H9 (cell line): ENCODE measurements around the gene PEX1. TPM values are rescaled to one million over a fixed set of nuclear protein-coding genes. Genes with fewer than 3 reads are reported as not detected.
"Not testable (repeated sequence)": the region's sequence is repeated elsewhere in the genome, so short reads cannot be mapped to it uniquely, and the experiment has no call there.

Source experiments
- DNase-seq: peaks from one replicate; pipeline ENCODE4 v3.0.0-alpha.2; 2017
- H2AFZ ChIP-seq: one replicate; pipeline ENCODE4 v1.6.1; 2013; ENCODE audit warnings: mild to moderate bottlenecking, low read length, control low read depth, moderate library complexity
- H2AK5ac ChIP-seq: 2 replicates; pipeline ENCODE4 v1.6.1; 2013; ENCODE audit warnings: low read length, control low read depth, mixed read lengths; ENCODE audit not compliant: insufficient read length
- H2BK120ac ChIP-seq: one replicate; pipeline ENCODE4 v1.6.1; 2013; ENCODE audit warnings: low read depth, mild to moderate bottlenecking, low read length, control low read depth, inconsistent platforms; ENCODE audit not compliant: poor library complexity, severe bottlenecking
- H2BK12ac ChIP-seq: 2 replicates; pipeline ENCODE4 v1.6.1; 2013; ENCODE audit warnings: low read length, control low read depth, mixed read lengths, low read depth; ENCODE audit not compliant: insufficient read length
- H2BK15ac ChIP-seq: 2 replicates; pipeline ENCODE4 v1.6.1; 2013; ENCODE audit warnings: low read depth, low read length, control low read depth
- H2BK20ac ChIP-seq: one replicate; pipeline ENCODE4 v1.6.1; 2013; ENCODE audit warnings: low read depth, mild to moderate bottlenecking, low read length, control low read depth, inconsistent platforms; ENCODE audit not compliant: poor library complexity, severe bottlenecking
- H2BK5ac ChIP-seq: 2 replicates; pipeline ENCODE4 v1.6.1; 2013; ENCODE audit warnings: low read length, control low read depth, mixed read lengths; ENCODE audit not compliant: insufficient read length
- H3K14ac ChIP-seq: 2 replicates; pipeline ENCODE4 v1.6.1; 2013; ENCODE audit warnings: low read length, control low read depth; ENCODE audit not compliant: insufficient read depth
- H3K18ac ChIP-seq: 2 replicates; pipeline ENCODE4 v1.6.1; 2013; ENCODE audit warnings: low read depth, mild to moderate bottlenecking, mixed read lengths, low read length, control low read depth; ENCODE audit not compliant: insufficient read length
- H3K23ac ChIP-seq: 2 replicates; pipeline ENCODE4 v1.6.1; 2013; ENCODE audit warnings: low read length, control low read depth, mixed read lengths, low read depth; ENCODE audit not compliant: insufficient read length
- H3K23me2 ChIP-seq: 2 replicates; pipeline ENCODE4 v1.6.1; 2013; ENCODE audit warnings: low read depth, mild to moderate bottlenecking, mixed read lengths, low read length, control low read depth; ENCODE audit not compliant: insufficient read length, poor library complexity, severe bottlenecking
- H3K27ac ChIP-seq: 2 replicates; pipeline ENCODE4 v1.5.1; 2013; ENCODE audit warnings: low read length, control low read depth, mixed read lengths, low read depth; ENCODE audit not compliant: insufficient read length
- H3K27me3 ChIP-seq: 2 replicates; pipeline ENCODE4 v1.6.1; 2013; ENCODE audit warnings: low read length, control low read depth, inconsistent platforms; ENCODE audit not compliant: insufficient read depth
- H3K4ac ChIP-seq: 2 replicates; pipeline ENCODE4 v1.6.1; 2013; ENCODE audit warnings: low read depth, mild to moderate bottlenecking, control low read depth, inconsistent platforms, low read length, moderate library complexity
- H3K4me1 ChIP-seq: 2 replicates; pipeline ENCODE4 v1.6.1; 2013; ENCODE audit warnings: low read length, control low read depth, inconsistent platforms; ENCODE audit not compliant: insufficient read depth
- H3K4me2 ChIP-seq: 2 replicates; pipeline ENCODE4 v1.6.1; 2013; ENCODE audit warnings: low read length, control low read depth, mixed read lengths; ENCODE audit not compliant: insufficient read length, insufficient read depth
- H3K56ac ChIP-seq: 2 replicates; pipeline ENCODE4 v1.6.1; 2013; ENCODE audit warnings: low read depth, mild to moderate bottlenecking, mixed read lengths, low read length, control low read depth; ENCODE audit not compliant: insufficient read length
- H3K79me1 ChIP-seq: 2 replicates; pipeline ENCODE4 v1.6.1; 2013; ENCODE audit warnings: low read depth, mild to moderate bottlenecking, moderate library complexity, low read length, control low read depth, inconsistent platforms; ENCODE audit not compliant: insufficient read depth, poor library complexity, severe bottlenecking
- H3K79me2 ChIP-seq: 2 replicates; pipeline ENCODE4 v1.6.1; 2013; ENCODE audit warnings: low read length, control low read depth, inconsistent platforms; ENCODE audit not compliant: insufficient read depth
- H3K9ac ChIP-seq: 2 replicates; pipeline ENCODE4 v1.6.1; 2013; ENCODE audit warnings: low read length, control low read depth, mixed read lengths; ENCODE audit not compliant: insufficient read length; ENCODE audit errors: extremely low read depth
- H3K9me3 ChIP-seq: one replicate; pipeline ENCODE4 v1.6.1; 2013; ENCODE audit warnings: low read depth, low read length, inconsistent platforms; ENCODE audit not compliant: control insufficient read depth
- H3T11ph ChIP-seq: one replicate; pipeline ENCODE4 v1.6.1; 2013; ENCODE audit warnings: mild to moderate bottlenecking, low read length, control low read depth, inconsistent platforms
- H4K20me1 ChIP-seq: one replicate; pipeline ENCODE4 v1.6.1; 2013; ENCODE audit not compliant: control insufficient read depth, insufficient read length, insufficient read depth
- H4K5ac ChIP-seq: 2 replicates; pipeline ENCODE4 v1.6.1; 2013; ENCODE audit warnings: low read depth, mild to moderate bottlenecking, mixed read lengths, low read length, control low read depth; ENCODE audit not compliant: insufficient read length
- H4K8ac ChIP-seq: replicated peaks from 2 replicates; pipeline ENCODE4 v1.6.1; 2013; ENCODE audit warnings: low read length, control low read depth, mixed read lengths, low read depth; ENCODE audit not compliant: insufficient read length
- H4K91ac ChIP-seq: 2 replicates; pipeline ENCODE4 v1.6.1; 2013; ENCODE audit warnings: low read depth, mild to moderate bottlenecking, moderate library complexity, mixed read lengths, low read length, control low read depth; ENCODE audit not compliant: insufficient read length
- H3K27ac Mint-ChIP-seq, 3 experiments: 2 replicates in 2 of 3; 3 replicates in 1 of 3; pipeline ENCODE4 v1.8.0; 2020 to 2021; ENCODE audit warnings: mixed read lengths in 3 of 3, mild to moderate bottlenecking in 1 of 3, moderate library complexity in 1 of 3
- H3K27me3 Mint-ChIP-seq: 2 replicates; pipeline ENCODE4 v1.8.0; 2021; ENCODE audit warnings: low read depth, mild to moderate bottlenecking, moderate library complexity, mixed read lengths
- H3K36me3 Mint-ChIP-seq, 3 experiments: 2 replicates in 2 of 3; 3 replicates in 1 of 3; pipeline ENCODE4 v1.8.0; 2020 to 2021; ENCODE audit warnings: low read depth in 3 of 3, mixed read lengths in 3 of 3; ENCODE audit not compliant: insufficient read depth in 1 of 3
- H3K4me1 Mint-ChIP-seq, 2 experiments: 2 replicates each; pipeline ENCODE4 v1.8.0; 2020; ENCODE audit warnings: mixed read lengths in 2 of 2
- H3K4me3 Mint-ChIP-seq, 2 experiments: 2 replicates in 1 of 2; 3 replicates in 1 of 2; pipeline ENCODE4 v1.8.0; 2020 to 2021; ENCODE audit warnings: mild to moderate bottlenecking in 2 of 2, mixed read lengths in 2 of 2, moderate library complexity in 1 of 2
- H3K9me3 Mint-ChIP-seq, 2 experiments: 2 replicates in 1 of 2; 3 replicates in 1 of 2; pipeline ENCODE4 v1.8.0; 2020; ENCODE audit warnings: mild to moderate bottlenecking in 2 of 2, mixed read lengths in 2 of 2, moderate library complexity in 1 of 2
- CTCF ChIP-seq: fragments of 200-600 bp; sonication (generic); conservative IDR thresholded peaks from 3 replicates; pipeline ENCODE4 v1.8.0; 2021; ENCODE audit warnings: antibody characterized with exemption, mild to moderate bottlenecking
- WGBS: extraction: QIAGEN DNeasy Blood & Tissue Kit; methylation state at CpG from one replicate; pipeline ENCODE4 v1.1.7; 2013; ENCODE audit warnings: missing lambda C conversion rate, low lambda C conversion rate, mixed read lengths; ENCODE audit not compliant: insufficient read length; ENCODE audit errors: extremely low coverage; 5-methylcytosine and 5-hydroxymethylcytosine counted together
- total RNA-seq: library from RNA; stranded (reverse); gene quantifications from 2 replicates; pipeline ENCODE4 v1.2.1, GENCODE V29; 2021

PEX1 gene
- total RNA-seq, 1 experiment from 2014 or later = 21.8 TPM

GRCh38 chr7:92446869-92447344 lies 81.4 kb downstream of the PEX1 start:
- Histone ChIP-seq H3K4me1 (no peaks in the 10 kb centered on the region), H4K20me1 (no peaks in the 10 kb centered on the region), H3K79me2 (no peaks in the 10 kb centered on the region), H3K56ac (no peak overlapping the region), H3T11ph (no peak overlapping the region), H4K8ac (no peak overlapping the region), H2AFZ (no peak overlapping the region), H3K4me2 (no peak overlapping the region), H2BK120ac (no peak overlapping the region), H2BK20ac (no peak overlapping the region), H3K23ac (no peak overlapping the region), H3K14ac (no peak overlapping the region), H2BK12ac (no peak overlapping the region), H2BK5ac (no peak overlapping the region), H3K18ac (peak overlapping the region; percentile 28), H3K9me3 (no peaks in the 10 kb centered on the region), H4K5ac (no peak overlapping the region), H4K91ac (no peak overlapping the region), H3K27me3 (no peaks in the 10 kb centered on the region), H3K79me1 (no peaks in the 10 kb centered on the region), H2AK5ac (no peak overlapping the region), H2BK15ac (no peak overlapping the region), H3K27ac (no peak overlapping the region), H3K4ac (no peak overlapping the region), H3K9ac (peak overlapping the region; percentile 27), H3K23me2 (peaks cover 5% of the 10 kb centered on the region)
- Mint-ChIP-seq H3K27me3 (no peaks in the 10 kb centered on the region), H3K4me3 (peak overlapping the region; percentile 76 to 86), H3K27ac (peak overlapping the region in 2 of 3 experiments; percentile 52 to 73; a peak in 2 of 7 replicates), H3K36me3 (peaks cover 17 to 34% (median 24%) of the 10 kb centered on the region in 3 experiments), H3K9me3 (peaks cover 3 to 14% of the 10 kb centered on the region in 2 experiments; a peak in 4 of 5 replicates), H3K4me1 (peaks cover 8 to 9% of the 10 kb centered on the region in 2 experiments)
- WGBS = no CpG with 5 or more reads among the region's 21 CpGs
- no peak for DNase-seq
- no peak for TF ChIP-seq CTCF

GRCh38 chr7:92442720-92443119 lies 85.6 kb downstream of the PEX1 start:
- H2BK12ac ChIP-seq, H3K27me3 Mint-ChIP-seq, H3K4me1 ChIP-seq, H2AK5ac ChIP-seq, H3K27ac Mint-ChIP-seq, H3K4ac ChIP-seq, H2BK15ac ChIP-seq, H3K27me3 ChIP-seq, H4K91ac ChIP-seq, H2BK120ac ChIP-seq, H3K9ac ChIP-seq, H3K56ac ChIP-seq, H3K4me2 ChIP-seq, H2BK5ac ChIP-seq, H3K79me2 ChIP-seq, H3K27ac ChIP-seq, H3K9me3 ChIP-seq, H3T11ph ChIP-seq, H3K23me2 ChIP-seq, H3K18ac ChIP-seq, H3K4me3 Mint-ChIP-seq, H3K23ac ChIP-seq, DNase-seq, H3K14ac ChIP-seq, H3K79me1 ChIP-seq, H2AFZ ChIP-seq, H2BK20ac ChIP-seq, H4K8ac ChIP-seq, H4K20me1 ChIP-seq, H4K5ac ChIP-seq: not testable (repeated sequence)
- Mint-ChIP-seq H3K4me1 (peaks cover 20 to 24% of the 10 kb centered on the region in 2 experiments), H3K36me3 (peaks cover 0 to 13% (median 5%) of the 10 kb centered on the region in 3 experiments; a peak in 4 of 7 replicates), H3K9me3 (peaks cover 3 to 19% of the 10 kb centered on the region in 2 experiments; a peak in 4 of 5 replicates)
- WGBS = no CpG with 5 or more reads among the region's 2 CpGs
